GM18517 (cell line): ENCODE measurements around the gene TSHZ2.

Experiments used
- ATAC-seq: cut with Tn5 transposase; IDR thresholded peaks from one replicate; pipeline ENCODE4 v1.9.1; 2021; ENCODE audit warnings: mild to moderate bottlenecking, moderate library complexity; ENCODE audit not compliant: unreplicated experiment

Gene TSHZ2

GRCh38 chr20:53223626-53224172, 251.5 kb downstream of the TSHZ2 start:
- no peak for ATAC-seq

DNA sequence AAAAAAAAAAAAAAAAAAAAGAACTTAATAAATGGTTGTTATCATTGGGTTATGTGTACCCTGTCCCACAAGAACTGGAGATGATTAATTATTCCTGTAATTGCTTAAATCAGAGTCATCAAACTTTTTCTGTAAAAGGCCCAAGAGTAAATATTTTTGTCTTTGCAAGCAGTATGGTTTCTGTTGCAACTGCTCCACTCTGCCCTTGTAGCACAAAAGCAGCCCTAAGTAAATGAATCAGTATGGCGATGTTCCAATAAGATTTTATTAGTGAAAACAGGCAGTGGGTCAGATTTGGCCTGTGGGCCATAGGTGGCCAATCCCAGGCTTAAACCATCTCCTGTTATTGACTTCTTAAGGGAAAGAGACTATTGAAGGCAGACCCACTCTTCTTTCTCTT, 252.7 kb downstream of the TSHZ2 start:
- ATAC-seq: no peak

- ATAC-seq: no peak
These were observed 254.7 kb downstream of the TSHZ2 start for GRCh38 chr20:53226826-53227225.

- ATAC-seq: no peak
These were observed 255.4 kb downstream of the TSHZ2 start for GRCh38 chr20:53227523-53227922.

GRCh38 chr20:53231061-53231460, 258.9 kb downstream of the TSHZ2 start:
- no peak for ATAC-seq

- ATAC-seq: no peak
These were observed 265.3 kb downstream of the TSHZ2 start for GRCh38 chr20:53237461-53237860.

DNA sequence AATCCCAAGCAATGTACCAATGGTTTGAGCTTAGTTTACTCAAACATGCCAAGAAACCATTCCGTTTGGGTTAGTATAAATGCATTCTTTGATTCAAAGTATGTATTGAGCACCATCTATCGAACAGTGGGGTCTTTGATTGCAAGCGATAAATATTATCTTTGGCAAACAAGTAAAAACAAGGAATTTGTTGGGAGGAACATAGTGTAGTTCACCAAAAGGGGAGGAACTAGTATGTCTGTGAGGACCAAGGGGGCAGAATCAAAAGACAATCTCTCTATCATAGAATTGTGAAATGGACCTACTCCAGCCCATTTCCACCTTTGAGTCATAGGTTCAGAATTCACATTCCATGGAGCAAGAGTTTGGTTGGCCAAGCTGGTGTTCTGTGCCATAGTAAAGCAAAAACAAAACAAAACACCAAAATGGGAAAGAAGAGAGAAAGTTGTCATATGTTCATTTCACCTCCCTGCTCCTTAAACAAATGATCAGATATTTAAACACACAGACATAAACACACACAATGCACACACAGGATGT, 266.0 kb downstream of the TSHZ2 start:
- ATAC-seq: no peak

DNA sequence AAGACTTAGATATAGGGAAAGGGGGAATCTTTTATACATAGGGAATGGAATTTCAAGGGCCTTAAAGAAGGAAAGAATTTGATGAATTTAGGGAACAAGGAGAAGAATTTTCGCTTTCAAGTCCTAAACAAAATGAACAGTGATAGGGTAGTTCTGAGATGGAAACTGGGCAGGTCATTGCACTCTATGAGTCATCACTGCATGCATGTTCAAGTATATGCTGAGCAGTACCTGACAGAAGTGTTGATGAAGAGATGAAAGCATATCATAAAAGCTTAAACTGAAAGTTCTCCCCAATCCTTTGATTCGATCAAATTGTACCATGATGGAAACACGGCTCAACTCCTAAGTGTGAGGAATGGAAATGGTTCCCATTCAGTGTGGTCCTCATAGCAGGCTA, 271.0 kb downstream of the TSHZ2 start:
- ATAC-seq: no peak

DNA sequence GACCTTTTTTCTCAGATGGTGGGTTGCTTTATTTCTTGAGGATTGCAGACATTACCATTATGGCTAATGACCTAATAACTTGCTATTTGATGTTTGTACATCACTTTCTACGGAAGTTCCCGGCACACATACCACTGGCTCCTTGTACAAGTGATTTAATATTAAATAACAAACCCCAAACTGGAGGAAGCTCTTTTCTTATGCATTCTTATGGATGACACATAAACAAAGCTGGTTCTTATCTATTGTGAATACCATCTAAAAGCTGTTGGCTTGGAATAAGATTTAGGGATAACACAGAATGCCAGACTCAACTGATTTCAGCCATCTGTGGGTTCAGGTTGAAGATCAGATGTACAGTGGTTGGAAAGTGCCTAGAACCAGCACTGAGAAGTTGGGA, 272.6 kb downstream of the TSHZ2 start:
- ATAC-seq: no peak

DNA sequence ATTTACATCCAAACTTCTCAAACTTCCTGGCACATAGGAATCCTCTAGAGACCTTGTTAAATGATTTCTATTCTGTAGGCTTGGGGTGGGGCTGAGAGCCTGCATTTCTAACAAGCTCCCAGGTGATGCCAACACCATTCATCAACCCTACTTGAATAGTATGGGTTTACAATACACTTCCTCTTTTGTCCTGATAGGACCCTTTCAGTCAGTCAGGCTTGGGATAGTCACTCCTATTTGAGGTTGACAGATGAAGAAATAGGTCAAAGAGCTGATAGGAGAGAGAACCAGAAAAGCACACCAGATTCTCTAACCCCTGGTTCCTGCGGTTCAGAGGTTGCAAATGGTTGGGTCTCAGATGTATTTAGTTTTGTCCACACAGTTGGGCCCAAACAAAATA, 273.4 kb downstream of the TSHZ2 start:
- no peak for ATAC-seq

- no peak for ATAC-seq
These were observed 275.4 kb downstream of the TSHZ2 start for GRCh38 chr20:53247468-53248103.

- no peak for ATAC-seq
These were observed 278.3 kb downstream of the TSHZ2 start for GRCh38 chr20:53250456-53250855.

- no peak for ATAC-seq
These were observed 279.8 kb downstream of the TSHZ2 start for GRCh38 chr20:53252002-53252401.

GRCh38 chr20:53253668-53254067, 281.5 kb downstream of the TSHZ2 start:
- ATAC-seq: no peak

- no peak for ATAC-seq
These were observed 283.0 kb downstream of the TSHZ2 start for GRCh38 chr20:53255102-53255710.

- no peak for ATAC-seq
These were observed 286.6 kb downstream of the TSHZ2 start for GRCh38 chr20:53258741-53259140.

- ATAC-seq: no peak
These were observed 288.0 kb downstream of the TSHZ2 start for GRCh38 chr20:53260168-53260567.

- ATAC-seq: no peak
These were observed 288.4 kb downstream of the TSHZ2 start for GRCh38 chr20:53260591-53260990.

DNA sequence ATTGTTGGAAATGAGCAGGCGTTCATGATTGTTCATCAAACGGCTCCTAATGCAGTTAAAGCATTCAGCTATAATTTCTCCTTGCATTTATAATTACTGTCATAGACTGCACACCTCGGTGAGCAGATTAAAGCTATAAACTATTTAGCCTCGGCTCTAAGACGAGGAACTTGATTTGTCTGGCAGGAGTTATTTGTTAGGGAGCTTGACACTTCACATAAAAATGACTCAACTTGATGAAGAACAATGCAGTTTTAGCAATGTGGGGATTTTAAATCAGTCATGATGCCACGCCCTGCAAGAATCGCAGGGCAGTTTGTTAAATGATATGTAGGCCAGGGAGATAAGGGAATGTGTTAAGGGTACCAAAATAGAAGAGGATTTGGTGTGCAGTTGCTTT, 290.2 kb downstream of the TSHZ2 start:
- ATAC-seq: no peak

DNA sequence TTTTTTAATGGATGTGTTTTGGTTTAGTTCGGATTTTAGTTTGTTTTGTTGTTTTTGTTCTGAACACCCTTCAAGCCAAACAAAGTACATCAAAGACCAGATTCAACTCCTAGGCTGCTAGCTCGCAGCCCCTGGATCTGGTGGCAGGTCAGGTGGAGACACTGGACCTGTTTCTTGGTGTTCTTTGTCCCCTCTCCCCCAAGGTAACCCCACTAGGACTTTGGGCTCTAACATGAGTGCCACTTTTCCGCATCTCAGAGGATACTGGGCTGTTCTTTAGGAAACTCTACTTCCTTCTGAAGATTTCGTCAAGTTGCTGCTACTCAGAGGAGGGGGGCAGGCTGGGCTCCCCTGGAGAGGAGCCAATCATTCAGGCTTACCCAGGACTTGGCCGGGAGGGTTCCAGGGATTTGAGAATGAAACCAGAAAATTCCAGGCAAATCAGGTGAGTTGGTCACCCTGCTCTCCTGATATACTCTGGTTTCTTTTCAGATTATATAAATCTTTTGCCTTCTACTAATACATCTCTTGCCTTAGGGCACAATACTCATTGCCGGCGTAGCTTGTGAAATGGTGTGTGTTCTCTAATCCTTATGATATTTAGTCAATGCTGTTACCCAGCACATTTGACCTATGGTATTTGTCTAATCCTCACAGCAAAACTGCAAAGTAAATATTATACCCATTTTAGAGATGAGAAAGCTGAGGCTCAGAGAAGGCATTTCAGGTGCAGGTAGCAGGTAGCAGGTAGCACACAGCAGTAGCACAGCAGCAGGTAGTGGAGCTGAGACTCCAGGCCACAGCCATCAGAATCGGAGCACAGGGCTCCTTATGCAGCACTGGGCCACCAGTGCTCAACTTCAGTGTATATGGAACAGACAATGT, 291.6 kb downstream of the TSHZ2 start:
- no peak for ATAC-seq

- no peak for ATAC-seq
These were observed 292.4 kb downstream of the TSHZ2 start for GRCh38 chr20:53264604-53265003.
